ENCODE results near the gene ABCC8.

Gene ABCC8

DNA sequence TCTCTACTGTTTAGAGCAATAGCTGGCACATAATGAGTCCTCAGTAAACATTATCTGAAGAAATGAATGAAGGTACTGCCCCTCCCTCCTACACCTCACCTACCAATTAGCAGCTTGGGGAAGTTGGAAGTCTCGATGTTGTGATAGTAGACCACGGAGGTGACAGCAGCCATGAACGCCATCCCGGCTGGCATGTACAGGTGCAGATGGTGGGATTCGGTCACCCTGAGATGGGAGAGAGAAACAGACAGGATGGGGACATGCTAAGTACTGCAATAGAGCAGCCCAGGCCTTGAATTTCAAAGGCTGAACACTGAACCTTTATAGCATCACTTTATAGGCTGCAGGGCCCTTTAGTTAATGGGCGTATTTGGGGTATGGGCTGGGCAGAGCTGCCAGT, 6.6 kb downstream of the ABCC8 start:
- no peak for DNase-seq (ENCODE audit: low spot score)

GRCh38 chr11:17468122-17468521, 8.5 kb downstream of the ABCC8 start:
- DNase-seq (ENCODE audit: low spot score): no peak

DNA sequence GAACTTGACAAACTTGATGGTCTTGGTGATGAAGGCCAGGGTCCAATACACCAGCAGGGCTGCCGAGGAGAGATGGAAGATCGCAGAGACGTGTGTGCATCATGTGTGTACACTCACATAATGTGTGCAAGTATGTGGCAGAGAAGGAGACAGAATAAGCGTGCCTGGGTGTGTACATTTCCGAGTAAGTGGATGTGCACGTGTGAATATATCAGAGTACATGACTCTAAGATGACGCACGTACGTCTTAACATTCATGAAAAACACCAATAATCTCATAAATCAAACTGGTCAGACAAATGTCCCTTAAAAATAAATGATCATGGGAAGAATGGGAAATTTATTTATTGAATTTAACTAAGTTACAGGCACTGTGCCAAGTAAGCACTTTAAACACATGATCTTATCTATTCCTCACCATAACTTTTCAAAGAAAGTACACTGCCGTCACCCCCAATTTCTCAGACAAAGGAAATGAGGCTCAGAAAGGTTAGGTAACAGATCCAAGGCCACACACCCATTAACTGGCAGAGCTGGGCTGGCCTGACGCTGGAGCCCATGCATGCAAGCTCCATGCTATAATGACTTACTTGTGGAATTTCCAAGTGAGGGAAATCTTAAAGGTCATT, 13.0 kb downstream of the ABCC8 start:
- no peak for DNase-seq (ENCODE audit: low spot score)

DNA sequence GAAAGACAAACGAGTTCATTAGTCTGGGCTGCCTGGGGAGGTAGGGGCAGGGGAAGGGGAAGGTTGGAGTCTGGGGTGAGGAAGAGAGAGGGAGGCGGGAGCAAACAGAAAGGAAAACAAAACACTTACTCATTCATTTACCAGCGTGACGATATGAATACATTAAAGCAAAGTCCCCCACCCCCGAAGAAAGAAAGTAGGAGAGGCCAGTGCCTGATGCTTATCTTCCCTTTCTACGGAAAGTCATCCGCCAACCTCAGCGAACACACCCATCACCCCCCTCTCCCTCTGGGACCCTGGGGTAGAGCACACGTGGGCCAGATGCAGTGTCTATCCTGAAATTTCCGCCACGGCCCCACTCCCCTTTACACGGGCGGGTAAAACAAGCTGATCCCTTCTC, 13.7 kb downstream of the ABCC8 start:
- no peak for DNase-seq (ENCODE audit: low spot score)

DNA sequence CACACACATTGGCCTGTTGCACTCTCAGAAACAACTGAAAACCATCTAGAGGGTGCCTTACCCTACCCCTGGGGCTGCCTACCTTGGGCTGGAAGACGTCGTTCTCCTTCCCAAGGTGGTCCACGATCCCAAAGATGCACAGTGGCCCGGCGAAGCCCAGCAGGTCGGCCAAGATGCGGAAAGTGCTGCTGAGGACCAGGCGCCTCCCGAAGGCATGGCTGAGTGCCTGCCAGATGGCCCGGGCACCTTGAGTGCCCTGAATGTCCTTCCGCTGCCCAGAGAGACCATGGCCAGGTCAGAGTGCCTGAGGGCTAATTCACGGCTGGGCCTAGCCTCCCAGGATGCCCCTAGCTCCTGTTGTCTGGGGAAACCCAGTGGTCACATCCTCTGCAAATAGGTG, 16.2 kb downstream of the ABCC8 start:
- DNase-seq (ENCODE audit: low spot score): no peak

DNA sequence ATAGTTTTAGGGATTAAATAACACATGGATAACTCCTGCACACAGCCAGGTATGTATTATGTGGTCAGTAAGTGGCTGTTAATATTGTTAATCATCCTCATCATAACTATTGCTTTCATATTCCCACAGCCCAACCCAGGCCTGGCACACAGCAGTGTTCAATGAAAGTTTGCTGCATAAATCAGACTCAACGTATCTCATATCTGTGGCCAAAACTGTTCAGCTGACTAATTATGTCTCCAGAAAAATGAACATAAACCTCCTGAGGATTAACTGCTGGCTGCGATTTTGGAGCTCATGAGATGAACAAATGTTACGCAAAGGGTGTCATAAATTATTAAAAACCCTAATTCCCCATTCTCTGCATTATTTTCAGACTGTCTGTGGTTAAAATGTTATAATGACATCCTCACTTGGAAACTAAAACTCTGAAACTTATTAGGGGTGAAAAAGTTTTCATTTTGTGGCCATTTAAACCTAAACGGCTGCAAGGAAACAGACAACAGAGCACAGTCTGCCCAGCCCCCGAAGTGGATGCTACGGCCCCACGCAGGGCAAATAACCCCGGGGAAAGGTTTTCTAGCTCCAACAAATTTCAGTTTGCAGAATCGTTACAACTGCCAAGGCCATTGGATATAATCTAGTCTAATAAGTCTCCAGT, 17.3 kb downstream of the ABCC8 start:
- no peak for DNase-seq (ENCODE audit: low spot score)

GRCh38 chr11:17458268-17458667, 18.4 kb downstream of the ABCC8 start:
- no peak for DNase-seq (ENCODE audit: low spot score)

DNA sequence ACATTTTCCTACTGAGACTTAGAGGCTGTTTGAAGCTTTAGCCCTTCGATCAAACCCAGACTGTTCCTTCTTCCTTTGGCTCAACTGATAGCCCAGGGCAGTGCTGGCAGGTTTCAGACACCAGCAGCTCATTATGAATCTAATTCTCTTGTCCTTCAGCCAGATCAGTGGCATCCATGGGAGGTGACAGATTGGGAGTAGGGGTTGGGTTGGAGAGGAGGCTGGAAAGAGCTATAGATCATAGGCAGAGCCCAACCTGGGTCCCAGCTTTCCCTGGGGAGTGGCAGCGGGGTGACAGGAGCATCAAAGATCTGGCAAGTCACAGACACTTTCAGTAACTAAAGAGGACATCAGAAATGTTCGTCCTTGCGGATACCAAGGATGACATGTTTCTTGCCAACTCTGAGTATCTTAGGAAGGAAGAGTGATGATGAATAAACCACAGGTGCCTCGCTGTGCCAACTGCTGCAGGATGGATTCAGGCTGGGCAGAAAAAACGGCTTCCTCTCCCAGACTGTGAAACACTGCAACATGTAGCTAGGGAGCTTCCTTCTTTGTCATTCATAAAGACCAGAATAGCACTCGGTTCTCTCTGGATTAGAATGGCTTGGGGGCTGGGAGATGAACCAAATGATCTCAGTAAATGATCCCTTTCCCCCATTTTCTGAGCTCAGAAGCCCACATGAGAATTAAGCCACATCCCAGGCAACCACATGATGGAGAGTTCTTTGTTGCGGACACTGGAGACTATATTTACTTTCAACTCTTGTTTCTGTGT, 19.1 kb downstream of the ABCC8 start:
- DNase-seq (ENCODE audit: low spot score): no peak

- DNase-seq (ENCODE audit: low spot score): no peak
Measured at GRCh38 chr11:17452668-17453067, 24.0 kb downstream of the ABCC8 start.

- DNase-seq (ENCODE audit: low spot score): no peak
Measured at GRCh38 chr11:17449158-17449557, 27.5 kb downstream of the ABCC8 start.

GRCh38 chr11:17446482-17446881, 30.2 kb downstream of the ABCC8 start:
- DNase-seq (ENCODE audit: low spot score): no peak

- DNase-seq (ENCODE audit: low spot score): no peak
Measured at GRCh38 chr11:17445240-17445795, 31.3 kb downstream of the ABCC8 start.

DNA sequence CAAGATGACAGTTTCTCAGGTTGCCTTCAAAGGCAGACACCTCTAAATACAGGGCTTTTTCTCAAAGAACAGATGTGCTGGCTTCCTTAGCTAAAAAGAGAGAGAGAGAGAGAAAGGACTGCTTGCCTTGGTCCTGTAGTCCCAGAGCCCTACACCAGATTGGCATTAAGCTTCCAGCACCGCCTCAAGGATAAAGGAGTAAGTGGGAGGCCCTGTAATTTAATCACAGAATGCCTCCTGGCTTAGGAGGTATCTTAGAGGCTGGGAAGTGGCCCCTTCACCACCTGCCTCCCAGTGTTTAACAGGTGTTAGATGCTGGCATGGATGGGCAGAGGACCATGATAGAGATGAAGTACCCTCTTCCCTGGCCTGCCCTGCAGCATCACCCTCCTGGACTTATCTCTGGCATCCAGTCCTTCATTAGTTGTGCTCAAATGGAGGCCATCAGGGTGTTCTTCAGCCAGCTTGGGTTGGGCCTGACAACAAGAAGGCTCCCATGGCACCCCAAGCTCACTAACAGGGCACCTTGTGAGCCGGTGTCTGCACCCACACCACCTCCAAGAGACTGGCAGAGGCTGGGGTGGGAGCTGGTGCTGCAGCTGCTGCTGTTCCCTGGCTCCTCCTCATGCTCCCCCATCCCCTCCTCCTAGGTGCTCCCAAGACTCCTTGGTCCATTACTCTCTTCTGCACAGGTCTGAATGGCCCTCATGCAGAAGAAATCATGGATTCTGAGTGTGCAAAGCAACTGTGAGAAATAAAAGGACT, 32.5 kb downstream of the ABCC8 start:
- no peak for DNase-seq (ENCODE audit: low spot score)

- DNase-seq (ENCODE audit: low spot score): no peak
Measured at GRCh38 chr11:17443423-17443822, 33.2 kb downstream of the ABCC8 start.

DNA sequence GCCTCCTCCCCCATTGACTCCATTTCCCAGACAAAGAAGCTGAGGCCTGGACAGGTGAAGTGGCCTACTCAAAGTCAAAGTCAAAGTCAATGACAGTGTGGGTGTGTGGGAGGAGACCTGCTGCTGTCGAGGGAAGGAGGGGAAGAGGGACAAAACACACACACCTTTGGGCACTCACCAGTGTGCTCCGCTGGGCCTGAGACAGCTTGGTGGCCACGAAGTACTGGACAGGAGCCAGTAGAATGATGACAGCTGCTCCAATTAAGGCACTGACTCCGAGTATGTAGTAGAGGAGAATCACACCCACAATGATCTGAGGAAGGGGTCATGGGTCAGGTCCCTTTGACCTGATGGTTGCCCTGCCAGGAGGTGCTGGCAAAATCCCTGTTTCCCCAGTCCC, 33.6 kb downstream of the ABCC8 start:
- no peak for DNase-seq (ENCODE audit: low spot score)

DNA sequence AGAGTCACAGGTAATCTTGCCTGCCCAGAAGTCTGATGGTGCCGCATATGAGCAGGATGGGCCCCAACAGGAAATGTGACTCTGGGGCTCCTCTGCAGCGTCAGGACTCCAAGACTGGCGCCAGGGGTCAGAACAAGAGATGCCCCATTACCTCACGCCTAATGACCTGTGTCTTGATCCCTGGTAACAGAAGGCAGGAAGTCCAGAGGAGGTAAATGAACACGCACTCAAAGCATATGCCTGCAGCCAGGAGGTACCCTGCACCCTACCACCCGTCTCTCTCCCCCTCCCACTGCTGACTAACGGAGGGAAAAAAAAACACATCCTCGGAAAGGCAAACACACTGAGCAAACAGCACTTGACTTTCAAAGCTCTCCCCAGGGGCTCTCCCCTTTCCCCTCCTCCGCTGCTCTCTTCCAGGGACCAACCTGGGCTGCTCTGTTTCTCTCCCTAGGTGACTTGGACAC, 37.3 kb downstream of the ABCC8 start:
- no peak for DNase-seq (ENCODE audit: low spot score)

DNA sequence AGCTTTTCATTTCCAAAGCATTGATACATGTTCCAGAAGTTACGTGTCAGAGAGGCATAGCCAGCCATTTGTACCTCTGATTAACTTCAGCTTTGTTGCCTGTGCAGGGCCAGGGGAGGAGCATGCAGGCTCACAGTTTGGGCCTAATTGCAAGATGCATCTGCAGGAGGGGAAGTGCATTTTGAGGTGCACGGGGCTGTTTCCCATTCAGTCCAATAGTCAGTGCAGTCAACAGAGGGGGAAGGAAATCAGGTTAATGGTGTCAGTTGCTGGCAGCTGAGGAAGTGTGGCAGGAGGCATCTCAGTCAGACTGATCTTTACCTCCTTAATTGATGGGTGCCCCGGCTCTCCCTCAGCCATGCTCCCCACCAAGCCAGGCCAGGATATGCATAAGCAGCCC, 39.3 kb downstream of the ABCC8 start:
- DNase-seq (ENCODE audit: low spot score): no peak

GRCh38 chr11:17434108-17434507, 42.5 kb downstream of the ABCC8 start:
- no peak for DNase-seq (ENCODE audit: low spot score)

GRCh38 chr11:17432002-17432401, 44.6 kb downstream of the ABCC8 start:
- DNase-seq (ENCODE audit: low spot score): no peak

- DNase-seq (ENCODE audit: low spot score): no peak
Measured at GRCh38 chr11:17431139-17431538, 45.5 kb downstream of the ABCC8 start.

GRCh38 chr11:17430616-17431015, 46.0 kb downstream of the ABCC8 start:
- no peak for DNase-seq (ENCODE audit: low spot score)

DNA sequence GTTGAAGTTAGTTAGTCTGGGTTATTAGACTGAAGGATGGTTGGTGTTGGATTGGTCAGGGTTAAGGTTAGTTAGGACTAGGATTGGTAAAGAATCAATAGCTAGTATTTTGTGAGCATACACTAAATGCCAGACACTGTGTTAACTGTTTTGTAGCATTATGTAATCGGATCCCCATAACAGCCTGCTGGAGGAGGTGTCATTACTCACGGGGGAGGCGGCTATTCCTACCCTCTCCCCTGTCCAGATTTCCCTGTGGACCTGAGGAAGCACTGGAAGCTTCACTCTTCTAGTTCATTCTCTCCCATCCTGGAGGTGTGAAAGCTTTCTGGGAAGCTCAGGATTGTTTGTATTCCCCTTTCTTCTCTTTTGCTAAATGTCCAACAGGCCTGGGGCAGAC, 47.7 kb downstream of the ABCC8 start:
- no peak for DNase-seq (ENCODE audit: low spot score)
